Esophagus muscularis mucosa (tissue), 4 donors: Measurements from ENCODE around the gene NARS2. TPM values are rescaled to one million over a fixed set of nuclear protein-coding genes. Genes with fewer than 3 reads are reported as not detected.
"Not testable (repeated sequence)": the region's sequence is repeated elsewhere in the genome, so short reads cannot be mapped to it uniquely, and the experiment has no call there.

Experiments used
- DNase-seq: peaks from one replicate; pipeline ENCODE4 v3.0.0-alpha.2; 2017; ENCODE audit errors: extremely low spot score
- H3K27ac ChIP-seq, 4 donors: fragments of 200-600 bp; sonication (generic); replicated peaks in 1 of 4; 1 replicate in 3 of 4; 2 replicates in 1 of 4; pipeline ENCODE4 v1.5.1; 2016 to 2019; ENCODE audit warnings: mild to moderate bottlenecking in 1 of 4
- H3K27me3 ChIP-seq, 4 donors: fragments of 200-600 bp; sonication (generic); one replicate each; pipeline versions ENCODE4 v1.5.1 to v1.6.0; 2016 to 2019
- H3K36me3 ChIP-seq, 4 donors: fragments of 200-600 bp; sonication (generic); one replicate each; pipeline ENCODE4 v1.5.1; 2016 to 2019
- H3K4me1 ChIP-seq, 4 donors: fragments of 200-600 bp; sonication (generic); one replicate each; pipeline ENCODE4 v1.5.1; 2016 to 2019
- H3K4me3 ChIP-seq, 4 donors: fragments of 200-600 bp; sonication (generic); 1 replicate in 2 of 4; 2 replicates in 2 of 4; pipeline ENCODE4 v1.5.1; 2016 to 2019; ENCODE audit warnings: mild to moderate bottlenecking in 4 of 4, moderate library complexity in 1 of 4
- H3K9me3 ChIP-seq, 4 donors: fragments of 200-600 bp; sonication (generic); 1 replicate in 3 of 4; 2 replicates in 1 of 4; pipeline ENCODE4 v1.5.1; 2016 to 2019
- EP300 ChIP-seq: sonication (generic); formaldehyde crosslinking; IDR thresholded peaks from one replicate; pipeline ENCODE4 v1.6.1; 2017; ENCODE audit warnings: antibody characterized with exemption
- POLR2A ChIP-seq: fragments of 450-650 bp; IDR thresholded peaks from one replicate; pipeline ENCODE4 v1.6.1; 2017; ENCODE audit warnings: antibody characterized with exemption, moderate library complexity, mild to moderate bottlenecking, low read depth
- POLR2AphosphoS5 ChIP-seq, 2 donors: sonication (generic); formaldehyde crosslinking; IDR thresholded peaks; one replicate each; pipeline ENCODE4 v1.6.1; 2017; ENCODE audit warnings: antibody characterized with exemption in 2 of 2
- WGBS: methylation state at CpG from one replicate; pipeline ENCODE4 v1.1.5; 2018; 5-methylcytosine and 5-hydroxymethylcytosine counted together
- intact Hi-C: fragments of 100-400 bp; cut with DNase I; formaldehyde crosslinking; loops from one replicate; pipeline ENCODE4 v1.15.1; 2023
- total RNA-seq, 4 donors: library from RNA; depleted of rRNA; stranded (reverse); fragments of >200 nt; gene quantifications; one replicate each; pipeline versions ENCODE4 v1.1.0 to v1.2.1, GENCODE V29; 2016
- TF ChIP-seq, protein P1 (sequence below), 3 experiments: fragments of 200-600 bp in 2 of 3; fragments of 450-650 bp in 1 of 3; sonication (generic) in 2 of 3; IDR thresholded peaks; one replicate each; pipeline ENCODE4 v1.5.1; 2017 to 2019; ENCODE audit warnings: antibody characterized with exemption in 3 of 3, mild to moderate bottlenecking in 2 of 3, moderate library complexity in 1 of 3

NARS2 gene
- total RNA-seq, 4 donors from 2014 or later, result 9.1 to 10.4 (median 9.8) TPM

- TF ChIP-seq POLR2AphosphoS5 (IDR thresholded peaks at IDR 0.05) (no peak), POLR2A (no peak), EP300 (no peak)
- TF ChIP-seq, protein P1, sequence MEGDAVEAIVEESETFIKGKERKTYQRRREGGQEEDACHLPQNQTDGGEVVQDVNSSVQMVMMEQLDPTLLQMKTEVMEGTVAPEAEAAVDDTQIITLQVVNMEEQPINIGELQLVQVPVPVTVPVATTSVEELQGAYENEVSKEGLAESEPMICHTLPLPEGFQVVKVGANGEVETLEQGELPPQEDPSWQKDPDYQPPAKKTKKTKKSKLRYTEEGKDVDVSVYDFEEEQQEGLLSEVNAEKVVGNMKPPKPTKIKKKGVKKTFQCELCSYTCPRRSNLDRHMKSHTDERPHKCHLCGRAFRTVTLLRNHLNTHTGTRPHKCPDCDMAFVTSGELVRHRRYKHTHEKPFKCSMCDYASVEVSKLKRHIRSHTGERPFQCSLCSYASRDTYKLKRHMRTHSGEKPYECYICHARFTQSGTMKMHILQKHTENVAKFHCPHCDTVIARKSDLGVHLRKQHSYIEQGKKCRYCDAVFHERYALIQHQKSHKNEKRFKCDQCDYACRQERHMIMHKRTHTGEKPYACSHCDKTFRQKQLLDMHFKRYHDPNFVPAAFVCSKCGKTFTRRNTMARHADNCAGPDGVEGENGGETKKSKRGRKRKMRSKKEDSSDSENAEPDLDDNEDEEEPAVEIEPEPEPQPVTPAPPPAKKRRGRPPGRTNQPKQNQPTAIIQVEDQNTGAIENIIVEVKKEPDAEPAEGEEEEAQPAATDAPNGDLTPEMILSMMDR (IDR thresholded peaks at IDR 0.05), result no peak
- no peak overlapping the region for H3K4me3 ChIP-seq
- H3K27me3 ChIP-seq, result no peaks in the 10 kb centered on the region
- WGBS, result 90% methylated on average over 2 of the region's 2 CpGs
- H3K9me3 ChIP-seq, result no peaks in the 10 kb centered on the region
- intact Hi-C loops, result no loop called here
- H3K4me1 ChIP-seq, result peaks cover 0 to 9% (median 3%) of the 10 kb centered on the region in 4 donors
- H3K36me3 ChIP-seq, result peaks cover 0 to 7% (median 2%) of the 10 kb centered on the region in 4 donors
- DNase-seq, result no peak
- H3K27ac ChIP-seq, result no peak overlapping the region
Observed at GRCh38 chr11:78552881-78553280, 21.8 kb downstream of the NARS2 start.

DNA sequence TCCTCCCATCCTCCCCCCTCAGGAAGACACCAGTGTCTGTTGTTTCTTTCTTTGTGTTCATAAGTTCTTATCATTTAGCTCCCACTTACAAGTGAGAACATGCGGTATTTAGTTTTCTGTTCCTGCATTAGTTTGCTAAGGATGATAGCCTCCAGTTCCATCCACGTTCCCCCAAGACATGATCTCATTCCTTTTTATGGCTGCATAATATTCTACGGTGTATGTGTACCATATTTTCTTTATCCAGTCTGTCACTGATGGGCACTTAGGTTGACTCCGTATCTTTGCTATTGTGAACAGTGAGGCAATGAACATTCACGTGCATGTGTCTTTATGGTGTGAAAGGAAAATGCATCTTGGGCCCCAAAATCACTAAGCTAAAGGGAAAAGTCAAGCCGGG, 22.5 kb downstream of the NARS2 start:
- 98% methylated on average over 6 of the region's 6 CpGs for WGBS
- H3K36me3 ChIP-seq, DNase-seq, H3K27ac ChIP-seq, H3K4me1 ChIP-seq, H3K4me3 ChIP-seq, H3K27me3 ChIP-seq, intact Hi-C loops, H3K9me3 ChIP-seq: not testable (repeated sequence)

DNA sequence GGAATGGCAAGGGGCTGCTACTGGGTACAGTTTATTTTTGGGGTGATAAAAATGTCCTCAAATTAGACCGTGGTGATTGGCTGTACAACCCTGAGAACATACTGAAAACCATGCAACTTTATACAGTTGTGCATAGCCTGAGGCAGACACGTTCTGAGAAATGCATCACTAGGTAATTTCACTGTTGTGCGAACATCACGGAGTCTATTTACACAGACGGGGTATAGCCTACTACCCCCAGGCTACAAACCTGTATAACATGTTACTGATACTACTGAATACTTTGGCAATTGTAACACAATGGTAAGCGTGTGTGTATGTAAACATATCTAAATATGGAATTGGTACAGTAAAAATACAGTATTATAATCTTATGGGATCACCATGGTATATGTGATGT, 23.6 kb downstream of the NARS2 start:
- 86% methylated on average over 6 of the region's 6 CpGs for WGBS
- TF ChIP-seq, protein P1 (IDR thresholded peaks at IDR 0.05), result no peak
- no peak for TF ChIP-seq POLR2A
- TF ChIP-seq POLR2AphosphoS5 (IDR thresholded peaks at IDR 0.05), result no peak
- no peak for TF ChIP-seq EP300
- intact Hi-C loops, result no loop called here
- no peaks in the 10 kb centered on the region for H3K9me3 ChIP-seq
- H3K36me3 ChIP-seq, result no peaks in the 10 kb centered on the region
- no peaks in the 10 kb centered on the region for H3K27me3 ChIP-seq
- no peak overlapping the region for H3K27ac ChIP-seq
- no peak for DNase-seq
- peaks cover 0 to 7% (median 3%) of the 10 kb centered on the region in 4 donors for H3K4me1 ChIP-seq
- no peak overlapping the region for H3K4me3 ChIP-seq

- H3K9me3 ChIP-seq, result no peaks in the 10 kb centered on the region
- no peak overlapping the region for H3K4me3 ChIP-seq
- TF ChIP-seq, protein P1 (IDR thresholded peaks at IDR 0.05), result no peak
- TF ChIP-seq POLR2A (no peak), EP300 (no peak), POLR2AphosphoS5 (IDR thresholded peaks at IDR 0.05) (no peak)
- 87% methylated on average over 3 of the region's 3 CpGs for WGBS
- H3K27me3 ChIP-seq, result no peaks in the 10 kb centered on the region
- no peak overlapping the region for H3K27ac ChIP-seq
- no peaks in the 10 kb centered on the region for H3K36me3 ChIP-seq
- DNase-seq, result no peak
- peaks cover 0 to 7% (median 3%) of the 10 kb centered on the region in 4 donors for H3K4me1 ChIP-seq
- intact Hi-C loops, result no loop called here
Observed at GRCh38 chr11:78549624-78550409, 24.8 kb downstream of the NARS2 start.

- intact Hi-C loops, result no loop called here
- TF ChIP-seq POLR2AphosphoS5 (IDR thresholded peaks at IDR 0.05), result no peak
- no peak for TF ChIP-seq EP300
- TF ChIP-seq, protein P1 (IDR thresholded peaks at IDR 0.05), result no peak
- TF ChIP-seq POLR2A, result no peak
- Histone ChIP-seq H3K9me3 (no peaks in the 10 kb centered on the region), H3K4me1 (peaks cover 0 to 7% (median 3%) of the 10 kb centered on the region in 4 donors), H3K4me3 (no peak overlapping the region), H3K27me3 (no peaks in the 10 kb centered on the region), H3K27ac (no peak overlapping the region), H3K36me3 (no peaks in the 10 kb centered on the region)
- WGBS, result 75% methylated on average over 2 of the region's 2 CpGs
- no peak for DNase-seq
Observed at GRCh38 chr11:78548911-78549590, 25.6 kb downstream of the NARS2 start.
